Hepatocyte (in vitro differentiated cells): ENCODE measurements around the gene PRRT3.

Source experiments
- EZH2phosphoT487 ChIP-seq: fragments of 200-600 bp; sonication (generic); IDR thresholded peaks from one replicate; pipeline ENCODE4 v1.6.1; 2018; ENCODE audit warnings: antibody characterized with exemption, mild to moderate bottlenecking, low read depth, moderate library complexity; ENCODE audit not compliant: unreplicated experiment, severe bottlenecking
- TF ChIP-seq, protein P1 (sequence below): fragments of 200-600 bp; sonication (generic); IDR thresholded peaks from 2 replicates; pipeline ENCODE4 v1.5.1; 2016; ENCODE audit warnings: antibody characterized with exemption, mild to moderate bottlenecking; ENCODE audit not compliant: poor library complexity

- TF ChIP-seq, protein P1, sequence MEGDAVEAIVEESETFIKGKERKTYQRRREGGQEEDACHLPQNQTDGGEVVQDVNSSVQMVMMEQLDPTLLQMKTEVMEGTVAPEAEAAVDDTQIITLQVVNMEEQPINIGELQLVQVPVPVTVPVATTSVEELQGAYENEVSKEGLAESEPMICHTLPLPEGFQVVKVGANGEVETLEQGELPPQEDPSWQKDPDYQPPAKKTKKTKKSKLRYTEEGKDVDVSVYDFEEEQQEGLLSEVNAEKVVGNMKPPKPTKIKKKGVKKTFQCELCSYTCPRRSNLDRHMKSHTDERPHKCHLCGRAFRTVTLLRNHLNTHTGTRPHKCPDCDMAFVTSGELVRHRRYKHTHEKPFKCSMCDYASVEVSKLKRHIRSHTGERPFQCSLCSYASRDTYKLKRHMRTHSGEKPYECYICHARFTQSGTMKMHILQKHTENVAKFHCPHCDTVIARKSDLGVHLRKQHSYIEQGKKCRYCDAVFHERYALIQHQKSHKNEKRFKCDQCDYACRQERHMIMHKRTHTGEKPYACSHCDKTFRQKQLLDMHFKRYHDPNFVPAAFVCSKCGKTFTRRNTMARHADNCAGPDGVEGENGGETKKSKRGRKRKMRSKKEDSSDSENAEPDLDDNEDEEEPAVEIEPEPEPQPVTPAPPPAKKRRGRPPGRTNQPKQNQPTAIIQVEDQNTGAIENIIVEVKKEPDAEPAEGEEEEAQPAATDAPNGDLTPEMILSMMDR = no peak
- TF ChIP-seq EZH2phosphoT487 = no peak
Measured at GRCh38 chr3:9935966-9936510, 16.2 kb downstream of the PRRT3 start.
